ENCODE data around the gene ANXA6.

ANXA6 gene

DNA sequence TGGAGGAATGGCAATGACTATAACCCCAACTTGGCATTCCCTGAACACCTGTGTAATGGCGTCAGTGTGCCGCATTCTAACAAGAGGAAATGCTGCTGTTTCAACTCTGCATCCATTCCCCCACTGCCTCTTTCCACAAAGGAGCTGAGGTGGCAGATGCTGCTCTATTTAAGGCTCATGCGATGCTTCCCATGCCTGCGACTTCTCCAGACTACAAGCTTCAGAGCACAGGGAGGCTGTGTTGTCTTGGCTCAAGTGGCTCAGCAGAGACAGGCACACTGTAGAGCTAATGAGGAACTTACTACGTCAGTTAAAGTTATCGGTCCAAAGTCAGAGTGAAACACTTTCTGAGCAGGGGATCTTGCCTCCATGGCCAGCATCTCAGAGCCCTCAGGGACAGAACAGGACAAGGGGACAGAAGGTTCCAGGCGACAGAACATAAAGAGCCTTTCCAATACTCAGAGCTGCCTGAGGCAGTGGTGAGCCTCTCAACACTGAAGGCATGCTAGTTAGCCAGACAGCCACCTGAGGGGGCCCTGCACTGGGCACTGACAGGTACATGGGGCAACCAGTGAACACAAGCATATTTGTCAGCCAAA lies 98.6 kb downstream of the ANXA6 start:
- DNase-seq: no peak

DNA sequence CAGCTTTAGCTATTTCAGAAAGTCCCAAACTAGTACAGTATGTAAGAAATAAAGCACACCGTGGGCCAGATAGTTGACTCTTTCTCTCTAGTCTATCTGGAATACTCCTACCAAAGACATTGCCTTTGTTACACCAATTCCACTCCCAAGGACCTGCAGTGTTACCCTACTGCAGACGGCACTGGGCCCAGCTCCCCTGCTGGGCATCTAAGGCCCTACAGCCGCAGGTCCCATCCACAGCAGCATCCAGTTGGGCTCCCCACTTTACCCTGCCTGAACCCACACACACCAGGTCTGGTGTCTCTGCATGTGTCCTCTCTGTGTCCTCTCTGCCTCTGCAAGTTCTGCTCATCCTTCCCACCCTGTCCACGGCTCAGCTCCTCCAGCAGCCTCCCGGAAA lies 99.3 kb downstream of the ANXA6 start:
- DNase-seq: no peak

DNA sequence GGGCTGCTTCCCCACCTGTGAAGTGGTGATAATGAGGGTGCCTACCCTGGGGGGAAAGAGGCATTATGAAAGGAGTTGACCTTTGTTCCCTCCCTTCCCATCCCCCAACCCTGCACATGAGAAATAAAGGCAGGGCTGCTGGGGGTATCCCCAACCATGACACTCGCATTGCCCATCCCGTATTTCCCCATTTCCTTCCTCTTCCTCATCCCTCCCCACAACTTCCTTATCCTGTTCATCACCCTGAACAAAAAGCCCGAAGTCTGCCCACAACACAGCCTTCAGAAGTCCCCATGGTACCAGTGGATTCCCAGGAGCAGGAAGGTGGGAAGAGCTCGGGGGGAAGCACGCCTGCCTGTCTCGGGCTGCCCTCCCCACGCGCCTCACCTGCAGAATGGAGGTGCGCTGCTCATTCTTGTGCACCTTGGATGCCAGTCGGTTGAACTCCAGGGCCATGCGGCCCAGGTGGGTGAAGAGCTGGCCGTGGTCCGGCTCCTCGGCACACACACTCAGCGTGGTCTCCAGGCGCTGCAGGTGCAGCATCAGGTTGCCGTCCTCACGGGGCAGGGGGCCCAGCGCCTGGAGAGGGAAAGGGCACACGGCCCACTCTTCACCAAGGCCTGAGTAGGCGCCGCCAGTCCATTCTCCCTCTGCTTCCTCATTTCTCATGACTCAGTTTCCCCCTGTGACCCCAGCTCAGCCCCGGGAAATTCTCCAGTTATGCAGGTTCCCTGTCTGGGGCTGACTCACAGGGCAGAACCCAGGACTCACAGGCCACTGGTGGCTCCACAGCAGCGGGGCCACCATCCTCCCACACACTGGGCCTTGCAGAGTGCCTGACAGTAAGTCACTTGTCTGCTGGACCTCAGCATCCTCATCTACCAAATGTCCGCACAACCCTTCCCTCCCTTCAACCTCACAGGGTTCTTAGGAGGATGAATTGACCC lies 100.9 kb downstream of the ANXA6 start:
- DNase-seq: peak in 1 of 2 experiments; percentile 22

DNA sequence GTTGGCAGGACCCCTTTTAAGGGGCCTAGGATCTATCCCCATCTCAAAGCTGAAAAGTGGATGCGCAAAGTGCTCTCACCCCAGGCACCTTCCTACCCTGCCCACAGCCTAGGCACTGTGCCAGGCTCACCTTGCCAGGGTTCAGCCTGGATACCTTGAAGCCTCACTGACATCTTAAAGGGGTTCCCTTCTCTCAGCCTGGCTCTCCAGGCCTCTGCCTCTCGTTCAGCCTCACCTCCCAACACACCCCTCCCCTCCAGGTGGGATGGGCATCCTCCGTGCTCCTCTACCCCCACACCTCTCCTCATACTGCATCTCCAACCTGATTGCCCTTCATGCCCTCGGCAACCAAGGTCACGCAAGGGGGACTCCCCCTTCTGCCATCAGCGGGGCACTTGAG lies 102.2 kb downstream of the ANXA6 start:
- no peak for DNase-seq

DNA sequence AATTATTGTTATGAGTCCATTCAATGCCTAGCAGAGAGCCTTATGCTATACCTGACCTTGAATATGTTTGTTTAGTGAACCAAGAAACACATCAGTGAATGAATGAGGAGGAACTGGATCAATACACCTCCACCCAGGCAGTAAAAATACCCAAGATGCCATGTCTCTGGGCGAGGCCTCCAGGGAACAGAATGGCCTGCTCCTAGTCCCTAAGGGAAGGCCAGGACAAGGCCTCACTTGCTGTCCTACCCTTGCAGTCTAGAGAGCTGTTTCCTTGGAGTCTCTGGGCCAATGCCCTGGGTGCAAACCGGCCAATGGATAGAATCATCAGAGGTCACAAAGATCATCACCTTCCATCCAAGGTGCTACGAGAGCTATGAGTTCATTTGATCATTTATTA lies 102.9 kb downstream of the ANXA6 start:
- no peak for DNase-seq

DNA sequence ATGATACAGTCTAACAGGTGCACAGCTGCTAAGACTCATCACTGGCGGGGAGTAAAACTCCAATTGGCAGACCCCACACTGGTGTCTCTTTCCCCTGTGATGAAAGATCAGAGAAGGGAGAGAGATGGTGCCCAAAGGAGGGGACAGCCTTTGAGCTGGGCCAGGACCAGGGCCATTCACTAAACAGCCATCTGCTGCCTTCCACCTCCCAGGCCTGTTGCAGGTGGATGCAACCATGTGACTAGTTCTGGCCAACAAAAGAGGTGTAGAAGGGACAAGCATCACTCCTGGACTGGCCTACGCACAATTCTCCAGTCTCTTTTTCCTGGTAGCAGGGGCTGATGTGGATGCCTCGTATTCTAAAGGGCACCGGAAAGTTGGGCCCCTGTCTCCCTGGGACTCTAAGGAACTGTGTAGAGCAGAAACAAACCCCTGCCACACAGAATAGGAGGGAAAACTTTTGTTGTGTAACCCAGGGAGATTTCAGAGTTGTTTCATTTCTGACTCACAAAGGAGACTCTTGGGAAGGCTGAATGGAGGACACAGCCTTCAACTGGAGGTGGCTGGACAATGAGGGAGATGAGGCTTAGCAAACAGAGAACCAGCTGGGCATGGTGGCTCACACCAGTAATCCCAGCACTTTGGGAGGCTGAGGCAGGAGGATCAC lies 103.7 kb downstream of the ANXA6 start:
- no peak for DNase-seq

DNA sequence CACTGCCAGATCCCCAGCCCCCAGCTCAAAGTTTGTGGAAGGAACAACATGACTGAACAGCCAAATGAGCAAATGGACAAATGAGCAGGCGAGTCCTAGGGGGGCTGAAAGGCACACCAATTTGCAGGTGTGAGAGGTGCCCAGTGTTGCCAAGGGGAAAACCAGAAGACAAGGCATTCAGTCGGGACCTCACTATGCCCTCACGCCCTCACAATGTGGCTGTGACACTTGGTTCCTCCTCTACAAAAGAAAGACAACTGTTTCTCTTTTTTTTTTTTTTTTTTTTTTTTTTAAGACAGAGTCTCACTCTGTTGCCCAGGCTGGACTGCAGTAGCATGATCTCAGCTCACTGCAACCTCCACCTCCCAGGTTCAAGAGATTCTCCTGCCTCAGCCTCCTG lies 104.7 kb downstream of the ANXA6 start:
- no peak for DNase-seq

DNA sequence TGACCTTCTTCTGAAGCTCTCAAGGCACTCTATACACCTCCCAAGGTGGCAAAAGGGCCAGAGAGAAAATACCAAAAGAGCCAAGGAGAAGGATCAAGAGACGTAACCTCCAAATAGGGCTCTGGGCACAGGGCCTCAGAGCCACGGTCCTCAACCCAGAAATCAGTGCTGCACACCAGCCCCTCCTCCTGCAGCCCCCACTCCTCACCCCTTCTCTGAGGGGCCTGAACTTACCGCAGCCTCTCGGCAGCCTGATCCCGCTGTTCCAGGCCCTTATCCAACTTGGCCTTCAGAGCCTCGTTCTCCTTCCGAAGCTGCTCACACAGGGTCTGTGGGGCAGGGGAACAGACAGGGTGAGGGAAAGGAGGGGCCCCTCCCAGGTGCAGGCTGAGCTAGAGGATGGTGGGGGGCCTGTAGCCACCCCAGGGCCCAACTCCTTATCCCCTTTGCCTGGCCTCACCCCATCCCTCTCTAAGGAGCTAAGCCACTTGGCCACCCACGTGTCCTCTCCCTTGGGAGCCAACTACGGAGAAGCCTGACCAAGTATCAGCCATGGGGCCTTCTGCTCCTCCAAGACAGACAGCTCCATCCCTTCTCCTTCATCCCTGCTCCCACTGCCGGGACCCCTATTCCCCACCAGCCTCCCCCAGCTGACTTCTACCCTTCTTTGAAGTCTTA lies 105.5 kb downstream of the ANXA6 start:
- no peak for DNase-seq

DNA sequence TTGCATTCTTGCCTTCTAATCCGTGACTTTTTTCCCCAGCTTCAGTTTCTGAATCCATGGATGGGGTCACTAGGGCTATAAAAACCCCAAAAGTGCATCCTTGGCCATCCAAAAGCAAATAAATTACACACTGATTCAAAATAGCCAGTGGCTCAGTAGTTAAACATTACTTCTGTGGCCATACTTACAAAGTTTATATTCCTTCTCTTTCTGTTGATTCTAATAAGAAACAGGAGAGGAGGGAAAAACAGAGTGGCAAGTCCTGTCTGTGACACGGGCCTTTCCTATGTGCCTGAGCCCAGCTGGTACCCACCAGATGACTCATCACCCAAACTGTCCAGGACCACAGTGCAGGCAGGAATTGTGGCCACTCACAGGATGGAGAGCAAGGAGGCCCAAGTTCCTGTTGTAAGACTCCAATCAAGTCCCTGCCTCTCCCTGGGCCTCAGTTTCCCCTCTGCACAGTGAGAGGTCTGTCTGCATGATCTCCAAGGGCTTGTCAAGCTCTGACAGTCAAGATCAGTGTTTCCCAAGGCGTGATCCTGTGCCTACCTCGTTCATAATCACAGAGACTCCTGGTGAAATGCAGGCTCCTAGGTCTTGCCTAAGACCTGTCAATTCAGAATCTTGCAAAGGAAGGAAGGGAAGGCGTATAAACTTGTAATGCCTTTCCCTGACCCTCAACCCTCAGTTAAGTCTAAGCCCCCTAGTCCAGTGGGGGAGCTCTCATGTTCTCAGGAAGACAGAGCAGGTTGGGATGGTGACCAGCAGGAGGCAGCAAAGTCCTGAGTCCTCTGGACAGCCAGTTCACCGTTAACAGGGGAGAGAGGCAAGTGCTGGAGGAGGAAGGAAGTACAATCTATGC lies 106.3 kb downstream of the ANXA6 start:
- peak; percentile 84 for DNase-seq

Data from AML-193 (cell line).